HS-5 (cell line): ENCODE results near the gene COL9A2.

Experiments used
- DNase-seq: peaks from one replicate; pipeline ENCODE4 v3.0.0-alpha.2; 2012; ENCODE audit warnings: low read depth

COL9A2 gene

GRCh38 chr1:40257688-40258444 is 59.2 kb downstream of the COL9A2 start, which contains the start of gene ZMPSTE24:
Gene ZMPSTE24 (plus strand): TSS chr1:40258236. CDS start chr1:40258272, 36 bp downstream.
- peak; percentile 92 for DNase-seq

GRCh38 chr1:40257313-40257687 is 59.8 kb downstream of the COL9A2 start:
- DNase-seq = no peak

- no peak for DNase-seq
These were observed 60.5 kb downstream of the COL9A2 start for GRCh38 chr1:40256401-40257084.

- DNase-seq = no peak
These were observed 61.9 kb downstream of the COL9A2 start for GRCh38 chr1:40255231-40255630.

GRCh38 chr1:40252601-40253000 is 64.5 kb downstream of the COL9A2 start:
- DNase-seq = no peak

- no peak for DNase-seq
These were observed 65.6 kb downstream of the COL9A2 start for GRCh38 chr1:40251456-40251855.
